GM21717 (cell line): ENCODE results near the gene MYO1D.
A peak's percentile ranks its signal among the peaks of the same experiment; 100 is the strongest.

Source experiments
- ATAC-seq: cut with Tn5 transposase; IDR thresholded peaks from one replicate; pipeline ENCODE4 v1.9.1; 2021; ENCODE audit warnings: mild to moderate bottlenecking, moderate library complexity; ENCODE audit not compliant: unreplicated experiment

The MYO1D gene

GRCh38 chr17:32631341-32632096, 245.4 kb downstream of the MYO1D start:
- ATAC-seq, result no peak

GRCh38 chr17:32629563-32630190, 247.2 kb downstream of the MYO1D start:
- ATAC-seq, result no peak

- no peak for ATAC-seq
Observed at GRCh38 chr17:32628271-32629044, 248.5 kb downstream of the MYO1D start.

- no peak for ATAC-seq
Observed at GRCh38 chr17:32627239-32627996, 249.5 kb downstream of the MYO1D start.

- no peak for ATAC-seq
Observed at GRCh38 chr17:32626379-32626791, 250.5 kb downstream of the MYO1D start.

GRCh38 chr17:32625971-32626370, 251.0 kb downstream of the MYO1D start:
- ATAC-seq, result no peak

- no peak for ATAC-seq
Observed at GRCh38 chr17:32623196-32623595, 253.7 kb downstream of the MYO1D start.

GRCh38 chr17:32622540-32622939, 254.4 kb downstream of the MYO1D start:
- ATAC-seq, result no peak

- ATAC-seq, result no peak
Observed at GRCh38 chr17:32621612-32622312, 255.2 kb downstream of the MYO1D start.

GRCh38 chr17:32615326-32615725, 261.6 kb downstream of the MYO1D start:
- no peak for ATAC-seq

- no peak for ATAC-seq
Observed at GRCh38 chr17:32610943-32611342, 266.0 kb downstream of the MYO1D start.

GRCh38 chr17:32609884-32610650, 266.9 kb downstream of the MYO1D start:
- no peak for ATAC-seq

GRCh38 chr17:32609085-32609484, 267.8 kb downstream of the MYO1D start:
- no peak for ATAC-seq

GRCh38 chr17:32608267-32608666, 268.7 kb downstream of the MYO1D start:
- no peak for ATAC-seq

- no peak for ATAC-seq
Observed at GRCh38 chr17:32604966-32605365, 272.0 kb downstream of the MYO1D start.

GRCh38 chr17:32602396-32602795, 274.5 kb downstream of the MYO1D start:
- ATAC-seq, result no peak

GRCh38 chr17:32601866-32602265, 275.1 kb downstream of the MYO1D start:
- no peak for ATAC-seq

GRCh38 chr17:32596628-32597027, 280.3 kb downstream of the MYO1D start:
- peak; percentile 70 for ATAC-seq

- ATAC-seq, result no peak
Observed at GRCh38 chr17:32596206-32596605, 280.7 kb downstream of the MYO1D start.

GRCh38 chr17:32593003-32593402, 283.9 kb downstream of the MYO1D start:
- no peak for ATAC-seq
